Tibial nerve (tissue), 3 donors: ENCODE measurements around the gene SCIN.

Source experiments
- CTCF ChIP-seq, 5 experiments: fragments of 200-600 bp in 3 of 5; fragments of 450-650 bp in 2 of 5; sonication (generic) in 3 of 5; IDR thresholded peaks; one replicate each; pipeline ENCODE4 v1.5.1; 2016 to 2019; ENCODE audit warnings: antibody characterized with exemption in 5 of 5, mild to moderate bottlenecking in 3 of 5, moderate library complexity in 2 of 5
- POLR2A ChIP-seq, 2 donors: fragments of 450-650 bp; IDR thresholded peaks; one replicate each; pipeline ENCODE4 v1.6.1; 2017; ENCODE audit warnings: antibody characterized with exemption in 2 of 2, mild to moderate bottlenecking in 2 of 2, moderate library complexity in 2 of 2

GRCh38 chr7:12630513-12630819 is 59.9 kb downstream of the SCIN start:
- TF ChIP-seq CTCF (IDR thresholded peaks at IDR 0.05), result no peak
- TF ChIP-seq POLR2A (IDR thresholded peaks at IDR 0.05), result no peak
